GM19023 (cell line): ENCODE measurements around the gene CEBPE.

ENCODE experiments used
- ATAC-seq: cut with Tn5 transposase; IDR thresholded peaks from one replicate; pipeline ENCODE4 v1.9.1; 2021; ENCODE audit warnings: mild to moderate bottlenecking, moderate library complexity; ENCODE audit not compliant: unreplicated experiment

The CEBPE gene

DNA sequence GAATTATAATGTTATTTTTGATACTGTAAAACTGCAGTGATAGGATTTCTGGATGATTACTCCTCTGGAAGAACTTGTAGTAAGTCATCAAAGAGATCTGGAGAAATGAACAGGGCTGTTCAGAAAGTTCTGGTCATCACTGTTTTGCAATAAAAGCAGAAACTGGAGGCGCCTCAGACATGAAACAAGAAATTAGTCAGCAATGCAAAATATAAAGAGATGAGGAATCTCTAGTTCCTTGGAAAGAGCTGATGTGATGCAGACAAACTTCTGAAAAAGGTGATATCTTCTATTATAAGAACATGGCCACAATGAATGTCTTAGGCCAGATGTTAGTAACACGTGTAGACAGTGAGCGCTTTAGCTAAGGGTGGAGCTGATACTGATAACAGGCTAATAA is 33.6 kb downstream of the CEBPE start:
- ATAC-seq: no peak

DNA sequence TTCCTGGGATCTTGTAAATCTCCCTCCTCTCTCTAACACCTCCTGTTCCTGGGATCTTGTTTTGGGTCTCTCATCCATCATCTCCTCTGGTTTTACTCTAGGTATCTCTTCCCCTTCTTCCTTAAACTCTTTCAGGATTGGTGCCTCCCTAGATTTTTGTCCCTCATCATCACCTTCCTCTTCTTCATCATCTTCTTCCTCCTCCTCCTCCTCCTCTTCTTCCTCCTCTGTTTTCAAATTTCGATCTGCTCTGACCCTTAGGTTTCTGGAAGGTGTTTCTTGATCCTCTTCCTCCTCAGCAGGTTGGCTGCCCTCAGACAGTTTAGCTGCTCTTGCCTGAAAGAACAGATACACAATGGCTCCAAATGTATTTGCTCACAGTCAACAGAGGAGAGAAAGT is 38.6 kb downstream of the CEBPE start:
- no peak for ATAC-seq

DNA sequence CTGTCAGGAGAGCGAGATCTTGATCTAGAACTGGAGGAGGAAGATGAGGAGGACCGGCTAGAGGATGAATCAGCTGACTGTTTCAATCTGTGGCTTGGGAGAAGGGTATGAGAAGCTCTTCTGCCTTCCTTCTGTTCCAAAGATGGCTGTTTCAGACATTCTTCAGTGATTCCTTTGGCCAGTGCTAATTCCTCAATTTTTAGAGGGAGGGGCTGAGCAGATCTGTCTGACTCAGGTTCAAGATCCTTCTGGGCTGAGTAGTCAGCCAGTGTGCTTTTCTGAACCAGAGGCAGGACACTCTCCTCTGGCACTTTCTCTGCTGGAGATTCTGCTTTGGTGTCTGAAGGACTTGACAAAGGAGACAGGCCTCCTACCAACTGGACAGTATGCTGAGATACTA is 39.3 kb downstream of the CEBPE start:
- no peak for ATAC-seq

DNA sequence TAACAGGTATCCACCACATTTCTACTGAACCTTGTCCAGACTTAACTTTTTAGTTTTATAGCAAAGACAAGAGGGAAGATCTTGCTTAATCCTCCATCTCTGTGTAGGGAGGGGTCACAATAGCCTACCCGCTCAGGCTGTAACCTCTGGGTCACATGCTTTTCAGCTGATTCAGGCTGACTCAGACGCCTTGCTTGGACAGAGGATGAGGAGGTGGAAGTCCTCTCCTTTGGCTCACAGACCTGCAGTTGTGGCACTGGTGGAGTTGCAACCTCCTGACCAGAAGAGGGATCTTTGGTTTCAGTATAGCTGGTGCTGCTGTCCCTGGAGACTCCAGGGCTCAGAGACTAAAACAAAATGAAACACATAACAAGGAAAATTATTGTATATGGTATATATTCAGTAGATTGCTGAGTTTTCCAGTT is 40.4 kb downstream of the CEBPE start:
- ATAC-seq: no peak

DNA sequence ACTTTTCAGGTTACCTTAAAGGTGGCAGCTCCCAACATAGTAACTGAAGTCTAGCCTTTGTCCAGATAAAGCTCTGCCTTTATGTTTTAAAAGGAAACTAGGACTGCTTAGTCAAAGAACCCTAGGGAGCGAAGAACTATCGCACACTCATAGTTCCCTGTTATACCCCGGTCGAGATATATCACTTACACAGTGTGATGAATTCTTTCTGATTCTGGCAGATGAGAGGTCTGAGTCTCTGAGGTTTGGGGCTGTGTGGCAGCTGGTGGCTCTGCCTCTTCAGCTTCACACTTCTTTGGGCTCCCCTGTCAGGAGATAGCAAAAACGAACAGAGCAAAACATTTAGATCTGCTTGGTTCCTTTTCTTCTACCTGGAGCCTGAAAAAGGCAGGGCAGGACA is 41.1 kb downstream of the CEBPE start:
- ATAC-seq: no peak

DNA sequence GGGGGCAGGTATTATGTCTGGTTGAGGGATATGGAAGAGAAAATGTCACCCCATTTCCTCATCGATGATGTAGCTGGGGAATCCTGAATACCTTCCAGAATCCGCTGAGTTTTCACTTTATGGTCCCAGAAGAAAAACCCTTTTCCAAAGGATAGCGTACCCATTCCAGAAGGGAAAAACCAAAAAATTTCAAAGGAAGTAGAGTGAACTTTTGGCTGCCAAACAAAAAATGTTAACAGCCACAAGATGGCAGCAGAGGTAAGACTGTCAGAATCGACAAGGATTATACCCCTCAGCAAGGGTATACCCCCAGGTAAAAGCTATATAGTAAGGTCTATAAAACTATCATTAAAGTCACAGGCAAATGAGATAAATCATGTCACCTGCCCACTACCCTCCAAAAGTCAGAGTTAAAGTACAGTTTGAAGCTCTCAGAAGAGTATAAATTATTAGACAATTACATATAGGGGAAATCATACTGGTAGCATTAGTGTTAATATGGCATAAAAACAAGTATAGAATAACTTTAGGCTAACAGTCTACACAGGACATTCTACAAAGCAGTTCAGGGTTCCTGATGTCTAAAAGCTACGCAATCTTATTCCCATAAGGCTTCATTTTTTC is 42.2 kb downstream of the CEBPE start:
- ATAC-seq: no peak

DNA sequence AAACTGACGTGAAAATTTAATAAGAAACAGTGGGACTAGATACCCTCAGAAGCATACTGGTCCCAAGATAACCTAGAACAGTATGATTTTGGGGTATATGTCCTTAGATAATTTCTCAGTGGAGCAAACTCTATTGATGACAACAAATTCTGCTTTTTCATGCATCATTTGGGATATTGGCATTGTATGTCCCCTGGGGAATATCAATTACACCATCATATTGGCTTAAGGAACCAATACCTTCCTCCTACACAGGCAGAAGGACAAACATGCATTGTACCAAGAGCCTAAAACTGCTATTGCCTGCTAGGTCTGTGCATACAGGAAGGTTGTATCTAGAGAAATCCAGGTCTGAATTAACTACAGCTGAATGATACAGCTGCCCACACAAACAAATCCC is 44.1 kb downstream of the CEBPE start:
- no peak for ATAC-seq

DNA sequence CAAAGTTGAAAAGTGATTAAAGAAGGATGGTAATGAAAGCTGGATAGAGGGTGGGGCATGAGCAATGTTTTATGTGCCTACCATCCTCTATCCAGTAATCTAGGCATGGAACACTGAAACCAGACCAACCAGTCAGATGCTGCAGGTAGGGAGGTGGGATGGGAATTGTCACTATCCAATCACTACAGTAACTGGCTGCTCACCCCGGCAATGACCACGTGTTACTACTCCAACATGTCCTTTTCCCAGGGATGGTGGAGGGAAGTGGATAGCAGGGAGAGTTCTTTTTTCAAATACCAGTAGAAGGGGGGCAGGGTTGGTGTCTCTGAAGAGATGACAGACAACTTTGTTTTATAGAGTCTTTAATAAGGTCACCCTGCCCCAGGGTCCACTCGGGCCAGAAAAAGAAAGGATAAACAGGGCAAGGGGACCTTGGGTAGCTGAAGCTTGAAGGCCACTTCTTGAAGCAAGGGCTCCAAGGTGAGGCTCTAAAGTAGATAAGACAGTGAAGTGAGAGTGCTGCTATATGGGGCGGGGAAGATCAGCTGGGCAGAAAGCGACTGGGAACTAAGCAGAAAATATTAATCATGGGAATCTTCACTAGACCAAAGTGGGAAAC is 47.0 kb downstream of the CEBPE start:
- no peak for ATAC-seq

DNA sequence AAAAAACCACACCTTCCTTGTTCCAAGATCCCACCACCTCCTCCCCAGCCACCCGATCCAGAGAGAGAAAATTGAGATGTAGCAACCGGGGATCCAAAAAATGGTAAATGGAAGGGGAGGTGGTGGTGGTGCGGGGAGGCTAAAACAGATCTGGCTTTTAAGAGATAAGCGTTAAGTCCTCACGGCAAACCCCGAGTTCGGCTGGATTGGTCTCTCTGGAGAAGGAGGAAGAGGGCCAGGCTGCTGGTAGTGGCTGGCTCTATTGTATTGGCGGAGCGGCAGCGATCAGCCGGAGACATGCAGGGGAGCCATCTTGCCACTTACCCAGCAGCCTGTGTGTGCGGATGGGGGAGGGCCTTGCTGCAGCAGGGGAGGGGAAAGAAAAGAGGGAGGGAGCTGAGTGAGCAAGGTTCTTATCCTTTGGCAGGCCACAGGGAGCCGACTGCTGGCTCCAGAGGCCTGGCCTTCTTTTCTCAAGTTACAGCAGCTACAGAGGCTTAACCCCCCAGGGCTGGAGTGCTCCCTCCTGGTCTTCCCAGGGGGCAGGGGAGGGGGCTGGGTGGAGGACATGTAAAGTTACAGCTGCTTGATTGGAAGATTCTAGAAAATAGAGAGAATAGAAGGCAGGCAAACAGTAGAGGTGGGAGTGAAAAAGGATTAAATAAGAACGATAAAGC is 47.7 kb downstream of the CEBPE start:
- peak; percentile 76 for ATAC-seq

DNA sequence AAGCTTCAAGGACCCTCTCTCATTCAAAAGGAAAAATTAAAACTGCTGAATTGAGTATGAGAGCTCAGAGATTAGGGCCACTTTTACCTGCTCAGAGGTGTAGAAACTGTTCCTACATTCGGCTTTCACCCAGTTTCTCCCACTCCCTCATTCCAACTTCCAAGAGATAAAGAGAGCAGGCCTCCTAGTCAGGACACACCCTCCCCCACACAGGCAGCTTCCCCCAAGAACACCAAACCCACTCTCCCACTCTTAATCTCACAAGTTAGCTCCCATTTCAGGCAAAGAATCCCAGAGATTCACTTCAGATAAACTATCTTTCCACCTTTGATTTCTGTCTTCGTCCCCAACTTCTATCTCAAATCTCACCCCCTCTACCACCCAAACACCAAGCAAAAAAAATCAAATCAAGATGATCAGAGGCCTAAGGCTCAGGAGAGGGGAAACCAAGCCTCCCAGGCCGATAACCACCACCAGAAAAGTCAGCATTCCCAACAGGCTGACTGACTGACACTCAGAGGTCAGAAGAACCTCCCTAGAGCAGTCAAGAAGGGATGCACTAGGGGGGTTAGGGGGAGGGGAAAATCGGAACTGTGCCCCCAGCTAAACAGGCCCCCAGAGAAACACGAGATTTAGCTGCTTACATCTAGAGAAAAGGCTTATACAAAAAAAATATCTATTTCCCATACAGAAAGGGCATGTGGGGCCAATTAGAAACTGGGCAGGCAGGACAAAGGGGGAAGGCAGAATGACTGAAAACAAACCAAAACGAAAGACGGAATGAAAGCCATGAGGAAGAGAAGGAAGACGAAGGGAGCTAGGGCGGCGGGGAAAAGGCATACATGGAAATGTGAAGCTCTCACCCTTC is 48.6 kb downstream of the CEBPE start:
- no peak for ATAC-seq

DNA sequence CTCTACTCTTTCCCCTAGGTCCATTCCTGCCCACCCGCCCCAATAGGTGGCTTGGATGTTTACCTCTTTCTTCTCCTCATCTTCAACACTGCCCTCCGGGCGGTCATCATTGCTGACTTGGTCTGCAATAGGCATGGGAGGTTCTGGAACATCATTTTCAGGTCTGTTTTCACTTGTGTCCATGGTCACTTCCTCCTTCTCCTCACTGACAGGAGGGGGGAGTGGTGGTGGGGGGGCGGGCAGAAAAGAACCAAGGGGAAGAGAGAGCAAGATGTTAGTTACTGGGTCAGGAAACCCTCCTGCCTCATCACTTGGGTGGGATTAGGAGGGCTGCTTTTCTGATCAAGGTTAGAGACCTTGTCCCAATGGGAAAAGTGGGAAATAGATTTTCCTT is 49.6 kb downstream of the CEBPE start:
- no peak for ATAC-seq

DNA sequence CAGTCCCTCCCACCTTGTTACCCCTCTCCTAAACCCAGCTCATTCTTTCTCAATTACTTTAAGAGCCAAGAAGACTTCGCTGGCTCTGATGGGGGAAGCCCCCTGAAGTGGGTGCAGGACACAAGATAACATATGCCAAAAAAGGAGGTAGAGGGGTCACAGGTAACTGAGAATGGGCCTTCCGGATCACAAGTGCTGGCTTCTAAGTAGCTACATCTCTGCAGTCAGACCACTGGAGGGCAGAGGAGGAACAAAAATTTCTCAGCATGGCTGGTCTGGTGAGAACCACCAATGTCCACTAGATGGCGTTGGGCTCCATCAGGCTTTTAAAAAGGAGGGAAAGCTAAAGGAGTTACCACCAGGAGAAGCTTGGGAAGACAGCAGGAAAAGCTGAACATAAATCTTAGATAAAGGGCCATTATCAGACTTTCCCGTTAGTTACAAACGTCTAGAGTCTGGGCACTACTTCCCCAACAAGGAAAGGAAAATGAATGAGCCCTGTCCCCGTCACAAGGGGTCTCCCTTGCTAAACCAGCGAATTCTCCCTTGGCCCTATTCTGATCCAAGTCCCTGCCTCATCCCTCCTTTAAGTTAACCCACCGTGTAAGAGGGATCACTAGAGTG is 50.2 kb downstream of the CEBPE start:
- ATAC-seq: peak; percentile 66

DNA sequence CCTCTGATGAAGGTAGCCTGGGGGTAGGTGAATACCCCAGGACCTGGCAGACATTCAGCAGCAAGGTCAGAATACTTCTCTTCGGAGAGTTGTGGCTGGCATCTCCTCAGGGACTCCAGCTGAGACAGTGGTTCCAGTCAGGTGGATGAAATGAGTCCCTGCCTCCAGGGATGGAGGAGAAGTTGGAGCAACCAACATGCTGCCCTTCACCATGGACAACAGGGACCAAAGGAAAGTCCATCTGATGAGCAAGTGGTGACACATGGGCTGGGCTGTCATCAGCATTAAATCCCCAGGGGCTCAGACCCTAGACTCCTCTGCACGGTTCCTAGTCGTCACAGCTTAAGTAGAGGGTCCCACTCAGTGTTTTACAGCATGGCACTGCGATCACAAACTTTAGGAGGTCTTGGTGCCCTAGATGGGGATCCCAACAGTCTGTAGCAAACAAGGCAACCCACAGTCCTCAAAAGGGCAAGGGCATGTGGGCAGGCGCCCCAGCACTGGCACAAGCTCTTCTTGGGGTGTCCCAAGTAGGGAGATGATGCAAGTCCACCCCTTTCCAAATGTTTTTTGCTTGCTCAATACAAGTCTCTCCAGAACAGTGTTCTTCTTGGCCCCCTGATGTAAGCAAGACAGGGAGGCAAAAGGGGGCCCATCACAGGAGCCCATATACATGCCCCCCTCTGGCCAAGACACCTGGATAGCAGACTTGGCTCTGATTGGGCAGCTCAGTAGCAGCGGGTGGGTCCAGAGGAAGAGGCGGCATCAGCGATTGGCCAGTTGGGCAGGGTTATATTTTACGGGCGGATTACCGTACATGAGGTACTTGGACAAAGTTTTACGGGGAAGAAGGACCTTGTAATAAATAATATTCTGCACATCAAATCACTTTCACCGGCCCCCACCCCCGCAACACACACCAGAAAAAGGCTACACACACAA is 50.9 kb downstream of the CEBPE start:
- no peak for ATAC-seq
